Keratinocyte (primary cell): ENCODE measurements around the gene FASLG. TPM values are rescaled to one million over a fixed set of nuclear protein-coding genes. Genes with fewer than 3 reads are reported as not detected.

ENCODE experiments used
- DNase-seq: peaks from one replicate; pipeline ENCODE4 v3.0.0-alpha.2; 2011; ENCODE audit warnings: low read depth, missing footprints, low spot score
- FAIRE-seq: peaks from 2 replicates; lab custom pipeline; 2011; peaks lifted over from hg19 to GRCh38; lab: Jason Lieb, UNC
- H2AFZ ChIP-seq: 2 replicates; pipeline ENCODE4 v1.6.0; 2012; ENCODE audit warnings: low read length, control low read depth, inconsistent platforms; ENCODE audit not compliant: control insufficient read depth
- H3K27ac ChIP-seq: 2 replicates; pipeline ENCODE4 v1.5.1; 2011; ENCODE audit warnings: low read length; ENCODE audit not compliant: control insufficient read depth, insufficient read depth
- H3K27me3 ChIP-seq: 3 replicates; pipeline ENCODE4 v1.6.0; 2011; ENCODE audit warnings: low read length; ENCODE audit not compliant: control insufficient read depth, insufficient read depth; ENCODE audit errors: extremely low read depth
- H3K36me3 ChIP-seq, 2 experiments: 2 replicates in 1 of 2; 3 replicates in 1 of 2; pipeline ENCODE4 v1.5.1; 2011; ENCODE audit warnings: low read length in 2 of 2, mild to moderate bottlenecking in 1 of 2; ENCODE audit not compliant: control insufficient read depth in 2 of 2, insufficient read depth in 2 of 2; ENCODE audit errors: extremely low read depth in 1 of 2
- H3K4me1 ChIP-seq: 3 replicates; pipeline ENCODE4 v1.5.1; 2011; ENCODE audit warnings: low read length; ENCODE audit not compliant: control insufficient read depth, insufficient read depth; ENCODE audit errors: extremely low read depth
- H3K4me2 ChIP-seq: 3 replicates; pipeline ENCODE4 v1.6.0; 2011; ENCODE audit warnings: low read depth, low read length; ENCODE audit not compliant: control insufficient read depth, insufficient read depth; ENCODE audit errors: extremely low read depth
- H3K4me3 ChIP-seq, 3 experiments: fragments of 200-600 bp in 1 of 3; sonication (generic) in 1 of 3; 2 replicates in 2 of 3; 3 replicates in 1 of 3; pipeline ENCODE4 v1.5.1; 2011 to 2016; ENCODE audit warnings: low read length in 3 of 3, mild to moderate bottlenecking in 3 of 3, control low read depth in 2 of 3, inconsistent platforms in 1 of 3, low read depth in 1 of 3, mixed read lengths in 1 of 3, mixed run types in 1 of 3, moderate library complexity in 1 of 3; ENCODE audit not compliant: control insufficient read depth in 2 of 3, insufficient read depth in 2 of 3; ENCODE audit errors: extremely low read depth in 1 of 3
- H3K79me2 ChIP-seq: 2 replicates; pipeline ENCODE4 v1.6.0; 2012; ENCODE audit warnings: low read length; ENCODE audit not compliant: control insufficient read depth, insufficient read depth
- H3K9ac ChIP-seq: 3 replicates; pipeline ENCODE4 v1.6.0; 2011; ENCODE audit warnings: low read length; ENCODE audit not compliant: control insufficient read depth, insufficient read depth; ENCODE audit errors: extremely low read depth
- H3K9me1 ChIP-seq: 3 replicates; pipeline ENCODE4 v1.6.0; 2011; ENCODE audit warnings: low read length; ENCODE audit not compliant: control insufficient read depth, insufficient read depth; ENCODE audit errors: extremely low read depth
- H3K9me3 ChIP-seq: 2 replicates; pipeline ENCODE4 v1.5.1; 2012; ENCODE audit warnings: low read depth, low read length; ENCODE audit not compliant: control insufficient read depth
- H4K20me1 ChIP-seq: 3 replicates; pipeline ENCODE4 v1.6.0; 2011; ENCODE audit warnings: low read length; ENCODE audit not compliant: control insufficient read depth, insufficient read depth; ENCODE audit errors: extremely low read depth
- EZH2 ChIP-seq: IDR thresholded peaks from one replicate; pipeline ENCODE4 v1.6.1; 2012; ENCODE audit warnings: inconsistent platforms, mild to moderate bottlenecking, low read length, moderate library complexity
- dilution Hi-C: fragments of 300-500 bp; cut with MboI; formaldehyde crosslinking; loops from one replicate; pipeline ENCODE4 v1.7.0; 2020; ENCODE audit warnings: low sequenced_read_pairs; ENCODE audit not compliant: extremely low pct_ligation_motif_present
- polyA plus RNA-seq, 5 experiments: library from polyadenylated mRNA; depleted of rRNA in 3 of 5; stranded (reverse) in 3 of 5; stranded (forward) in 1 of 5; unstranded in 1 of 5; fragments of >200 nt; gene quantifications; 1 replicate in 1 of 5; 2 replicates in 3 of 5; 3 replicates in 1 of 5; pipeline versions ENCODE4 v1.2.1 to v1.2.3, GENCODE V29; 2011 to 2012; ENCODE audit warnings: missing spikeins in 2 of 5, low read depth in 1 of 5, low replicate concordance in 1 of 5
- small RNA-seq, 3 experiments: library from RNA; depleted of rRNA; stranded (forward); fragments of <200 nt; gene quantifications; one replicate each; pipeline ENCODE3, GENCODE V24; 2012; ENCODE audit warnings: low read depth in 3 of 3, low replicate concordance in 1 of 3; ENCODE audit not compliant: insufficient read length in 3 of 3
- TF ChIP-seq, protein P1 (sequence below), 3 experiments: IDR thresholded peaks in 1 of 3; conservative IDR thresholded peaks in 1 of 3; optimal IDR thresholded peaks in 1 of 3; 2 replicates in 2 of 3; 3 replicates in 1 of 3; pipeline versions ENCODE3 to v1.5.1; 2011; ENCODE audit warnings: low read length in 3 of 3, mild to moderate bottlenecking in 3 of 3, moderate library complexity in 2 of 3, control low read depth in 1 of 3, inconsistent platforms in 1 of 3; ENCODE audit not compliant: insufficient read depth in 2 of 3; ENCODE audit errors: extremely low read depth in 1 of 3

The FASLG gene
- polyA plus RNA-seq, 1 donor (not counting 4 experiments of a cell fraction or from before 2014, with no cell fraction given): 0.04 TPM

DNA sequence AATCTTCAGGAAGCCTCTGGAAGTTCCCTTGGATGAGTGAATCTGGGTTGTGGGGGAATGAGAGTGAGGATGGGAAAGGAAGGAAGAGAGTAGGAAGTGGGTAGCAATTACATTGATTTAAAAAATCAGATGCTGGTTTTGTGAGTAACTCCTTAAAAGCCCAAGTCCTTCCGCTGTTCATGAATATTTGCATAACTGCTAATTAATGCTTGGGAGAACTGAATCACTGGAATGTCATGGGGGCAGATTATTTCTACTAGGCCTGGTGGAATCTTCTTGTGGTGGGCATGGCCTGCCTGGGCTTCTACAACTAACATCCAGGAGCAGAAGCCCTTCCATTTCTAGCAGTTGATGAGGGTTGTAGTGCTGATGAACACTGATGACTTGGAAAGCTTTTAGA, 52.7 kb downstream of the FASLG start:
- Histone ChIP-seq H3K9ac (no peak overlapping the region), H3K36me3 (no peaks in the 10 kb centered on the region), H3K4me2 (no peak overlapping the region), H3K9me1 (no peaks in the 10 kb centered on the region), H3K79me2 (no peaks in the 10 kb centered on the region), H3K9me3 (no peaks in the 10 kb centered on the region), H2AFZ (no peak overlapping the region), H3K4me1 (peaks cover 12% of the 10 kb centered on the region), H4K20me1 (no peaks in the 10 kb centered on the region), H3K4me3 (no peak overlapping the region), H3K27ac (no peak overlapping the region), H3K27me3 (no peaks in the 10 kb centered on the region)
- dilution Hi-C loops: loop anchor here (25.0 kb wide), 1 partner anchor 99 kb away; no protein-coding TSS in a partner anchor
- FAIRE-seq: no peak
- TF ChIP-seq EZH2: no peak
- TF ChIP-seq, protein P1, sequence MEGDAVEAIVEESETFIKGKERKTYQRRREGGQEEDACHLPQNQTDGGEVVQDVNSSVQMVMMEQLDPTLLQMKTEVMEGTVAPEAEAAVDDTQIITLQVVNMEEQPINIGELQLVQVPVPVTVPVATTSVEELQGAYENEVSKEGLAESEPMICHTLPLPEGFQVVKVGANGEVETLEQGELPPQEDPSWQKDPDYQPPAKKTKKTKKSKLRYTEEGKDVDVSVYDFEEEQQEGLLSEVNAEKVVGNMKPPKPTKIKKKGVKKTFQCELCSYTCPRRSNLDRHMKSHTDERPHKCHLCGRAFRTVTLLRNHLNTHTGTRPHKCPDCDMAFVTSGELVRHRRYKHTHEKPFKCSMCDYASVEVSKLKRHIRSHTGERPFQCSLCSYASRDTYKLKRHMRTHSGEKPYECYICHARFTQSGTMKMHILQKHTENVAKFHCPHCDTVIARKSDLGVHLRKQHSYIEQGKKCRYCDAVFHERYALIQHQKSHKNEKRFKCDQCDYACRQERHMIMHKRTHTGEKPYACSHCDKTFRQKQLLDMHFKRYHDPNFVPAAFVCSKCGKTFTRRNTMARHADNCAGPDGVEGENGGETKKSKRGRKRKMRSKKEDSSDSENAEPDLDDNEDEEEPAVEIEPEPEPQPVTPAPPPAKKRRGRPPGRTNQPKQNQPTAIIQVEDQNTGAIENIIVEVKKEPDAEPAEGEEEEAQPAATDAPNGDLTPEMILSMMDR (optimal IDR thresholded peaks at IDR 0.05 in 1 of 3, IDR thresholded peaks at IDR 0.05 in 1 of 3, conservative IDR thresholded peaks at IDR 0.05 in 1 of 3; ENCODE audit: extremely low read depth in 1 of 3, insufficient read depth in 2 of 3, low read length in 3 of 3): no peak
- DNase-seq: no peak

DNA sequence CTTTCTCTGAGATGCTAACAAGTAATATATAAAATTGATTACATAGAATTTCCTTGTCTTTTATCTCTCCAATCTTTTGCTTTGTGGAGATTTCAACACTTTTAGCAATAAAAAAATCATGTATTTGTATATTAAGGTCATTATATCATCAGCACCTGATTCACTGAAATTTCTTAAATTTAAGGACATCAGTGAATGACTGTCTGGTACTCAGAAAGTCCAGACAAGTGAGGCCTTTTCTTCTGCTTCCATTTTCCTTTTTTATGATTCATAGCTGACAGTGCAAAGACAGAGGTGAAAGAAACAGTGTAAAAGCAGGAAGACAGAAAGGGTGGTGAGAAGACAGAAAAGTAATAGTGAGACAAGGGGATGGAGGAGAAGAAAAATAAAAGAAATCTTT, 54.6 kb downstream of the FASLG start:
- Histone ChIP-seq H4K20me1 (no peaks in the 10 kb centered on the region), H3K4me2 (no peak overlapping the region), H3K4me1 (peaks cover 21% of the 10 kb centered on the region), H3K79me2 (no peaks in the 10 kb centered on the region), H3K9me3 (no peaks in the 10 kb centered on the region), H3K4me3 (no peak overlapping the region), H3K9me1 (no peaks in the 10 kb centered on the region), H2AFZ (peak overlapping the region; percentile 8), H3K27me3 (no peaks in the 10 kb centered on the region), H3K36me3 (no peaks in the 10 kb centered on the region), H3K9ac (no peak overlapping the region), H3K27ac (no peak overlapping the region)
- dilution Hi-C loops: loop anchor here (25.0 kb wide), 1 partner anchor 101 kb away; no protein-coding TSS in a partner anchor
- DNase-seq: no peak
- FAIRE-seq: no peak
- TF ChIP-seq, protein P1 (optimal IDR thresholded peaks at IDR 0.05 in 1 of 3, IDR thresholded peaks at IDR 0.05 in 1 of 3, conservative IDR thresholded peaks at IDR 0.05 in 1 of 3; ENCODE audit: extremely low read depth in 1 of 3, insufficient read depth in 2 of 3, low read length in 3 of 3): no peak
- no peak for TF ChIP-seq EZH2

Small RNA genes lying within 50 kb of the gene (small RNA-seq; reads per million reads assigned to genes)
- 0 reads per million in 3 experiments for gene RNU6-693P

Other genes starting within 250 kb of the FASLG start
- gene C1orf105, start 238.4 kb upstream of the FASLG start, polyA plus RNA-seq: not detected in 3 replicates
- gene PIGC, start 215.0 kb upstream of the FASLG start, polyA plus RNA-seq: 18.0 to 21.6 TPM (median 21.2 TPM) in 3 replicates
- 8.3 to 13.8 TPM (median 11.2 TPM) in 3 replicates for gene SUCO, start 126.0 kb upstream of the FASLG start, polyA plus RNA-seq